A549 (cell line): Measurements from ENCODE around the gene ASIC1.

Source experiments
- BCL3 ChIP-seq: fragments of >200 bp; sonication (Bioruptor Twin); formaldehyde crosslinking; IDR thresholded peaks from 3 replicates; pipeline ENCODE4 v1.6.1; 2016
- ESRRA ChIP-seq: fragments of 150-350 bp; IDR thresholded peaks from 2 replicates; pipeline ENCODE4 v1.6.1; 2014; ENCODE audit warnings: mild to moderate bottlenecking, low read length, borderline replicate concordance
- SMC3 ChIP-seq: fragments of >200 bp; sonication (Bioruptor Twin); formaldehyde crosslinking; IDR thresholded peaks from 3 replicates; pipeline ENCODE4 v1.6.1; 2018; ENCODE audit warnings: inconsistent platforms
- TF ChIP-seq, protein P1 (sequence below): IDR thresholded peaks from 2 replicates; pipeline ENCODE4 v1.6.1; 2012; ENCODE audit warnings: low read depth, borderline replicate concordance
- TF ChIP-seq, protein P2 (sequence below): fragments of >200 bp; sonication (Bioruptor Twin); formaldehyde crosslinking; IDR thresholded peaks from 3 replicates; pipeline ENCODE4 v1.5.1; 2016
- TF ChIP-seq, protein P3 (sequence below): fragments of 200-600 bp; sonication (generic); IDR thresholded peaks from 2 replicates; pipeline ENCODE4 v1.6.1; 2016; ENCODE audit warnings: antibody characterized with exemption, mild to moderate bottlenecking, moderate library complexity

GRCh38 chr12:50078281-50078680, 20.9 kb downstream of the ASIC1 start:
- TF ChIP-seq, protein P1, sequence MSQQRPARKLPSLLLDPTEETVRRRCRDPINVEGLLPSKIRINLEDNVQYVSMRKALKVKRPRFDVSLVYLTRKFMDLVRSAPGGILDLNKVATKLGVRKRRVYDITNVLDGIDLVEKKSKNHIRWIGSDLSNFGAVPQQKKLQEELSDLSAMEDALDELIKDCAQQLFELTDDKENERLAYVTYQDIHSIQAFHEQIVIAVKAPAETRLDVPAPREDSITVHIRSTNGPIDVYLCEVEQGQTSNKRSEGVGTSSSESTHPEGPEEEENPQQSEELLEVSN = no peak
- TF ChIP-seq, protein P2, sequence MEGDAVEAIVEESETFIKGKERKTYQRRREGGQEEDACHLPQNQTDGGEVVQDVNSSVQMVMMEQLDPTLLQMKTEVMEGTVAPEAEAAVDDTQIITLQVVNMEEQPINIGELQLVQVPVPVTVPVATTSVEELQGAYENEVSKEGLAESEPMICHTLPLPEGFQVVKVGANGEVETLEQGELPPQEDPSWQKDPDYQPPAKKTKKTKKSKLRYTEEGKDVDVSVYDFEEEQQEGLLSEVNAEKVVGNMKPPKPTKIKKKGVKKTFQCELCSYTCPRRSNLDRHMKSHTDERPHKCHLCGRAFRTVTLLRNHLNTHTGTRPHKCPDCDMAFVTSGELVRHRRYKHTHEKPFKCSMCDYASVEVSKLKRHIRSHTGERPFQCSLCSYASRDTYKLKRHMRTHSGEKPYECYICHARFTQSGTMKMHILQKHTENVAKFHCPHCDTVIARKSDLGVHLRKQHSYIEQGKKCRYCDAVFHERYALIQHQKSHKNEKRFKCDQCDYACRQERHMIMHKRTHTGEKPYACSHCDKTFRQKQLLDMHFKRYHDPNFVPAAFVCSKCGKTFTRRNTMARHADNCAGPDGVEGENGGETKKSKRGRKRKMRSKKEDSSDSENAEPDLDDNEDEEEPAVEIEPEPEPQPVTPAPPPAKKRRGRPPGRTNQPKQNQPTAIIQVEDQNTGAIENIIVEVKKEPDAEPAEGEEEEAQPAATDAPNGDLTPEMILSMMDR = no peak
- TF ChIP-seq SMC3 = no peak
- TF ChIP-seq BCL3 = no peak
- TF ChIP-seq, protein P3, sequence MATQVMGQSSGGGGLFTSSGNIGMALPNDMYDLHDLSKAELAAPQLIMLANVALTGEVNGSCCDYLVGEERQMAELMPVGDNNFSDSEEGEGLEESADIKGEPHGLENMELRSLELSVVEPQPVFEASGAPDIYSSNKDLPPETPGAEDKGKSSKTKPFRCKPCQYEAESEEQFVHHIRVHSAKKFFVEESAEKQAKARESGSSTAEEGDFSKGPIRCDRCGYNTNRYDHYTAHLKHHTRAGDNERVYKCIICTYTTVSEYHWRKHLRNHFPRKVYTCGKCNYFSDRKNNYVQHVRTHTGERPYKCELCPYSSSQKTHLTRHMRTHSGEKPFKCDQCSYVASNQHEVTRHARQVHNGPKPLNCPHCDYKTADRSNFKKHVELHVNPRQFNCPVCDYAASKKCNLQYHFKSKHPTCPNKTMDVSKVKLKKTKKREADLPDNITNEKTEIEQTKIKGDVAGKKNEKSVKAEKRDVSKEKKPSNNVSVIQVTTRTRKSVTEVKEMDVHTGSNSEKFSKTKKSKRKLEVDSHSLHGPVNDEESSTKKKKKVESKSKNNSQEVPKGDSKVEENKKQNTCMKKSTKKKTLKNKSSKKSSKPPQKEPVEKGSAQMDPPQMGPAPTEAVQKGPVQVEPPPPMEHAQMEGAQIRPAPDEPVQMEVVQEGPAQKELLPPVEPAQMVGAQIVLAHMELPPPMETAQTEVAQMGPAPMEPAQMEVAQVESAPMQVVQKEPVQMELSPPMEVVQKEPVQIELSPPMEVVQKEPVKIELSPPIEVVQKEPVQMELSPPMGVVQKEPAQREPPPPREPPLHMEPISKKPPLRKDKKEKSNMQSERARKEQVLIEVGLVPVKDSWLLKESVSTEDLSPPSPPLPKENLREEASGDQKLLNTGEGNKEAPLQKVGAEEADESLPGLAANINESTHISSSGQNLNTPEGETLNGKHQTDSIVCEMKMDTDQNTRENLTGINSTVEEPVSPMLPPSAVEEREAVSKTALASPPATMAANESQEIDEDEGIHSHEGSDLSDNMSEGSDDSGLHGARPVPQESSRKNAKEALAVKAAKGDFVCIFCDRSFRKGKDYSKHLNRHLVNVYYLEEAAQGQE = no peak
- no peak for TF ChIP-seq ESRRA
